ENCODE measurements around the gene KITLG. TPM values are rescaled to one million over a fixed set of nuclear protein-coding genes. Genes with fewer than 3 reads are reported as not detected.
A peak's percentile ranks its signal among the peaks of the same experiment; 100 is the strongest.

KITLG gene
- total and polyA plus RNA-seq, 2 experiments from 2014 or later = 4.3 to 30.4 TPM

- Histone ChIP-seq H2AFZ (no peak overlapping the region), H3K9me3 (ENCODE audit: low read depth) (no peaks in the 10 kb centered on the region), H3K27ac (peak overlapping the region; percentile 83), H3K36me3 (replicated peaks; ENCODE audit: insufficient read depth, low read depth) (no peaks in the 10 kb centered on the region), H3K4me2 (peak overlapping the region; percentile 30), H4K20me1 (ENCODE audit: insufficient read depth, poor library complexity, severe bottlenecking) (no peaks in the 10 kb centered on the region), H3K4me1 (ENCODE audit: insufficient read depth) (peaks cover 17% of the 10 kb centered on the region), H3K9me2 (replicated peaks; ENCODE audit: insufficient read depth) (no peaks in the 10 kb centered on the region), H3K79me2 (peaks cover 73% of the 10 kb centered on the region), H3K4me3 (no peak overlapping the region), H3K27me3 (no peaks in the 10 kb centered on the region)
- TF ChIP-seq EZH2phosphoT487 (IDR thresholded peaks at IDR 0.05; ENCODE audit: low read depth, severe bottlenecking, unreplicated experiment) (no peak), EZH2 (IDR thresholded peaks at IDR 0.05; ENCODE audit: borderline replicate concordance) (no peak)
- TF ChIP-seq, protein P1, sequence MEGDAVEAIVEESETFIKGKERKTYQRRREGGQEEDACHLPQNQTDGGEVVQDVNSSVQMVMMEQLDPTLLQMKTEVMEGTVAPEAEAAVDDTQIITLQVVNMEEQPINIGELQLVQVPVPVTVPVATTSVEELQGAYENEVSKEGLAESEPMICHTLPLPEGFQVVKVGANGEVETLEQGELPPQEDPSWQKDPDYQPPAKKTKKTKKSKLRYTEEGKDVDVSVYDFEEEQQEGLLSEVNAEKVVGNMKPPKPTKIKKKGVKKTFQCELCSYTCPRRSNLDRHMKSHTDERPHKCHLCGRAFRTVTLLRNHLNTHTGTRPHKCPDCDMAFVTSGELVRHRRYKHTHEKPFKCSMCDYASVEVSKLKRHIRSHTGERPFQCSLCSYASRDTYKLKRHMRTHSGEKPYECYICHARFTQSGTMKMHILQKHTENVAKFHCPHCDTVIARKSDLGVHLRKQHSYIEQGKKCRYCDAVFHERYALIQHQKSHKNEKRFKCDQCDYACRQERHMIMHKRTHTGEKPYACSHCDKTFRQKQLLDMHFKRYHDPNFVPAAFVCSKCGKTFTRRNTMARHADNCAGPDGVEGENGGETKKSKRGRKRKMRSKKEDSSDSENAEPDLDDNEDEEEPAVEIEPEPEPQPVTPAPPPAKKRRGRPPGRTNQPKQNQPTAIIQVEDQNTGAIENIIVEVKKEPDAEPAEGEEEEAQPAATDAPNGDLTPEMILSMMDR (IDR thresholded peaks at IDR 0.05; ENCODE audit: poor library complexity) = no peak
- 26% methylated on average over 4 of the region's 4 CpGs for WGBS (ENCODE audit: low lambda C conversion rate, missing lambda C conversion rate)
- peak; percentile 44 for DNase-seq (ENCODE audit: low spot score)
These were observed 13.8 kb downstream of the KITLG start for GRCh38 chr12:88566430-88566829.

DNA sequence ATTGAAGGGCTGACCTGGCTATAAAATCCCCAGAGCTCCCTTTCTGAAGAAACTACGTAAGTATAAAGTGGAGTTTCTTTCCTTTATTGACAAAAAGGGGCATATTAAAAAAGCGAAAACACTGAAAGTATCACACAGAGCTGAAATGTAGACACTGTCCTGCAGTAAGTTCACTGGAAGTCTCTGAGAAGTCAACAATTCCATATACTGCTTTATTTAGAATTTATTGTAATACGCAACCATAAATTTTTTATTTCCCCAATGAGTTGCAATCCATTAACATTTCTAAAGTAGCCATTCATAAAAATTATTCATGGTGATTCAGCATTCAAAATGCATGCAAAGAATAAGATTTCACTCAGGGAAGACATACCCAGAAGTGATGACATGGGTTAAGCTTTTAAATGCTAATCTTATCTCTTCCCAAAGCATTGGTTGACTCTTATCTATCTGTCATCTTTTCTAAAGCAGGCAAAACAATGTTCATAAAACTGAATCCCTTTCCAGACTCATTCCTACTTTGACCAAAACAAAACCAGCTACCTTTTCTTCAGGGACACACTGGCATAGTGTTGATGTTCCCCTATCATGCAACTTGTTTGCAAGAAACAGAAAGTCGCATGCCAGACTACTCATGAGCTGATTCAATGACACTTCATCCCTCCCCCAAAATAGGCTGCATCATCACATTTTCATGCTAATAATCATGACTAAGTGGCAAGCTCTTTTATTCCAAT is 17.3 kb downstream of the KITLG start:
- H3K79me2 ChIP-seq = peaks cover 65% of the 10 kb centered on the region
- H3K27me3 ChIP-seq = no peaks in the 10 kb centered on the region
- DNase-seq (ENCODE audit: low spot score) = no peak
- H3K9me2 ChIP-seq (replicated peaks; ENCODE audit: insufficient read depth) = peaks cover 4% of the 10 kb centered on the region
- H3K4me3 ChIP-seq = no peak overlapping the region
- peaks cover 23% of the 10 kb centered on the region for H3K4me1 ChIP-seq (ENCODE audit: insufficient read depth)
- no peaks in the 10 kb centered on the region for H3K9me3 ChIP-seq (ENCODE audit: low read depth)
- no peak overlapping the region for H3K27ac ChIP-seq
- H2AFZ ChIP-seq = no peak overlapping the region
- TF ChIP-seq, protein P1 (IDR thresholded peaks at IDR 0.05; ENCODE audit: poor library complexity) = no peak
- no peak for TF ChIP-seq EZH2phosphoT487 (IDR thresholded peaks at IDR 0.05; ENCODE audit: low read depth, severe bottlenecking, unreplicated experiment)
- TF ChIP-seq EZH2 (IDR thresholded peaks at IDR 0.05; ENCODE audit: borderline replicate concordance) = no peak
- H4K20me1 ChIP-seq (ENCODE audit: insufficient read depth, poor library complexity, severe bottlenecking) = no peaks in the 10 kb centered on the region
- no peak overlapping the region for H3K4me2 ChIP-seq
- no peaks in the 10 kb centered on the region for H3K36me3 ChIP-seq (replicated peaks; ENCODE audit: insufficient read depth, low read depth)
- 92% methylated on average over 4 of the region's 4 CpGs for WGBS (ENCODE audit: low lambda C conversion rate, missing lambda C conversion rate)

DNA sequence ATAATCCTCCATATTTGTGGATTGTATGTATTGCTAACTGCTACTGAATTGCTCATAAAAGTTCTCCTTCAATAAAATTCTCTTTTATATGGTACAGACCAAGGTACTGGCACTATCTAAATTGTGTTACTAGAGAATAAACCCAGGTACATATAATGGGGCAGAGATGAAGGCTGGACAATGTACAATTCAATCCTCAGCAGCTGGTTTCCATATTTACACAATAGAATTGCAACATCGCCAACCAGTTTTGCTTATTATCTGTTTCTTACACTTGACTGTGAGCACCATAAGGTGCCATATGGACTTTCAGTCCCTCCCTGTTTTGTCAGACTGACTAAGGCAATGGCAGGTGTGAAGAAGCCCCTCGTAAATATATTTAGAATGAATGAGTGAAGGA is 18.1 kb downstream of the KITLG start:
- H3K27ac ChIP-seq = no peak overlapping the region
- no peak overlapping the region for H2AFZ ChIP-seq
- TF ChIP-seq, protein P1 (IDR thresholded peaks at IDR 0.05; ENCODE audit: poor library complexity) = no peak
- no peak for TF ChIP-seq EZH2 (IDR thresholded peaks at IDR 0.05; ENCODE audit: borderline replicate concordance)
- no peak for TF ChIP-seq EZH2phosphoT487 (IDR thresholded peaks at IDR 0.05; ENCODE audit: low read depth, severe bottlenecking, unreplicated experiment)
- DNase-seq (ENCODE audit: low spot score) = no peak
- no peak overlapping the region for H3K4me2 ChIP-seq
- no peaks in the 10 kb centered on the region for H3K27me3 ChIP-seq
- peaks cover 4% of the 10 kb centered on the region for H3K9me2 ChIP-seq (replicated peaks; ENCODE audit: insufficient read depth)
- H3K9me3 ChIP-seq (ENCODE audit: low read depth) = no peaks in the 10 kb centered on the region
- H3K4me1 ChIP-seq (ENCODE audit: insufficient read depth) = peaks cover 19% of the 10 kb centered on the region
- peaks cover 74% of the 10 kb centered on the region for H3K79me2 ChIP-seq
- no peak overlapping the region for H3K4me3 ChIP-seq
- H4K20me1 ChIP-seq (ENCODE audit: insufficient read depth, poor library complexity, severe bottlenecking) = no peaks in the 10 kb centered on the region
- 93% methylated on average over 2 of the region's 2 CpGs for WGBS (ENCODE audit: low lambda C conversion rate, missing lambda C conversion rate)
- no peaks in the 10 kb centered on the region for H3K36me3 ChIP-seq (replicated peaks; ENCODE audit: insufficient read depth, low read depth)
